Astrocyte of the spinal cord (primary cell): ENCODE results near the gene ELMO1.

ENCODE experiments used
- DNase-seq: peaks from one replicate; pipeline ENCODE4 v3.0.0; 2011; ENCODE audit warnings: low read depth, low spot score
- H3K4me3 ChIP-seq: 2 replicates; pipeline ENCODE4 v1.5.1; 2011; ENCODE audit warnings: low read depth, mild to moderate bottlenecking, low read length, moderate library complexity
- in situ Hi-C: cut with HindIII; loops from 2 replicates; pipeline ENCODE4 v1.10.0; 2017; ENCODE audit warnings: low sequenced_read_pairs
- TF ChIP-seq, protein P1 (sequence below): IDR thresholded peaks from 2 replicates; pipeline ENCODE4 v1.5.1; 2012; ENCODE audit warnings: low read depth, mild to moderate bottlenecking, low read length, inconsistent platforms

ELMO1 gene

GRCh38 chr7:37491919-37492694 lies 43.4 kb upstream of the ELMO1 start:
- TF ChIP-seq, protein P1, sequence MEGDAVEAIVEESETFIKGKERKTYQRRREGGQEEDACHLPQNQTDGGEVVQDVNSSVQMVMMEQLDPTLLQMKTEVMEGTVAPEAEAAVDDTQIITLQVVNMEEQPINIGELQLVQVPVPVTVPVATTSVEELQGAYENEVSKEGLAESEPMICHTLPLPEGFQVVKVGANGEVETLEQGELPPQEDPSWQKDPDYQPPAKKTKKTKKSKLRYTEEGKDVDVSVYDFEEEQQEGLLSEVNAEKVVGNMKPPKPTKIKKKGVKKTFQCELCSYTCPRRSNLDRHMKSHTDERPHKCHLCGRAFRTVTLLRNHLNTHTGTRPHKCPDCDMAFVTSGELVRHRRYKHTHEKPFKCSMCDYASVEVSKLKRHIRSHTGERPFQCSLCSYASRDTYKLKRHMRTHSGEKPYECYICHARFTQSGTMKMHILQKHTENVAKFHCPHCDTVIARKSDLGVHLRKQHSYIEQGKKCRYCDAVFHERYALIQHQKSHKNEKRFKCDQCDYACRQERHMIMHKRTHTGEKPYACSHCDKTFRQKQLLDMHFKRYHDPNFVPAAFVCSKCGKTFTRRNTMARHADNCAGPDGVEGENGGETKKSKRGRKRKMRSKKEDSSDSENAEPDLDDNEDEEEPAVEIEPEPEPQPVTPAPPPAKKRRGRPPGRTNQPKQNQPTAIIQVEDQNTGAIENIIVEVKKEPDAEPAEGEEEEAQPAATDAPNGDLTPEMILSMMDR, result no peak
- DNase-seq, result no peak
- in situ Hi-C loops, result no loop called here
- no peak overlapping the region for H3K4me3 ChIP-seq

DNA sequence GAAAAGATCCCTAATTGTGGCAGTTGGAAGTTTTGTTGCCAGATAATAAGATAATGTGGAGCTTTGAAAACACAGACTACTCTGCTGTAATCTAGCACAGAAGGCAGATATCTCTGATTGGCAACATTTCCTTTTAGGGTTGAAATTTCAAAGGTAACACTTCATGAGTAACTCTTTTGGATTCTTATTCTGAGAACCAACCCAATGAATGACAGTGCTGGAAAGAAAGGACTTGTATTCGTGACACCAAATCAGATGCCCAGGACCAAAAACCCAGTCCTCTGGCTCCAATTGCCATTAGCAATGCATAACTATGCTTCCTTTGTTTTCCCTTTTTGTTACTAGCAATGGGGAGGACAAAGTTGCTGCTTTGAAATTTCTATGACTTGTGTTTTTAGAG lies 41.0 kb upstream of the ELMO1 start:
- in situ Hi-C loops, result no loop called here
- no peak for DNase-seq
- TF ChIP-seq, protein P1, result no peak
- no peak overlapping the region for H3K4me3 ChIP-seq

GRCh38 chr7:37488163-37488764 lies 39.6 kb upstream of the ELMO1 start:
- DNase-seq, result peak; percentile 2
- in situ Hi-C loops, result no loop called here
- TF ChIP-seq, protein P1, result no peak
- H3K4me3 ChIP-seq, result no peak overlapping the region

DNA sequence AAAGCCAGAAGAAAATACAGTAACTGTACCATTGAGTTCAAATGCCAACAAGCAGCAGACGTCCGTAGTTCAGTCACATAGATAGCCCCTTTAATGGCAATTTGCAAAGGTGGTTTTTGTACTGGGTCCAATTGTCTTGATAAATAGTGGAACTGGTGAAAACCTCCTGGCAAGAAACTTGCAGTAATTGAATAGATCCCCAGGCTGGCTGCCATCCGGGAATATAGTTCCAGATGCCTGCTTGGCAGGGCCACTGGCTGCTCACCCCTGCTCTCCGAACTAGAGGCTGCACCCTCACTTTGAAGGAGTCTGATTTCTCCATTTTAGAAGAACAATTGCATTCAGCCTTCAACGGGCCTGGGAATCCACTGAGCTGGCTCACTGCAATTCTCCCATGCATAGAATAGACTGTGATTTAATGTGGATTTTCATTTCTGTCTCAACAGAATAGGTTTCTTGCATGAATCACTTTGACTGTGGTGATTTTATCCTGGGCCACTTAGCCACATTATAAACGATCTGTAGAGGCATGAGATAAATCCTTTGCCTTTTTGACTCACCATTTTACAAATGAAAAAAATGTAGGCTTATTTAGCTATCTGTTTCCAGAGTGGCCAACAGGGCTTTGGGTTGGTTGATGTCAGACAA lies 35.9 kb upstream of the ELMO1 start:
- no peak overlapping the region for H3K4me3 ChIP-seq
- DNase-seq, result no peak
- in situ Hi-C loops, result no loop called here
- TF ChIP-seq, protein P1, result no peak

GRCh38 chr7:37483627-37484026 lies 35.0 kb upstream of the ELMO1 start:
- TF ChIP-seq, protein P1, result no peak
- no peak for DNase-seq
- in situ Hi-C loops, result no loop called here
- no peak overlapping the region for H3K4me3 ChIP-seq

DNA sequence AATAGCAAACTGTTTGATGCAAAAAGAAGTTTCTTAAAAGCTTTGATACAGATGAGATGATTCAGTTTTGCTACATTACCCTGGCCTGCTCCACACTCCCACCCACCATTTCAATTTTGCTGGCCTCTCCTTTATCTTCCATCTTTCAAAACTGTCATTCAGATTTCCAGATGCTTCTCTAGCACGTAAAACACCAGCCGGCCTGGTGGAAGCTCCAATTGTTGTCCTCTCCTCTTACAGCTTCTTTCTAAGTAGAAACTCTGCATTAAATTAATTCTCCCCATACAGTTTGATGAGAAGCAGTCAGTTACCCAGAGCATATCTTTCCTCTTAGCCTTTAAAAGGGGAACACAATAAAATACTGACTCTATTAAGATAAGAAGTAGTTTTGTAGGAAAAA lies 34.3 kb upstream of the ELMO1 start:
- H3K4me3 ChIP-seq, result no peak overlapping the region
- TF ChIP-seq, protein P1, result no peak
- in situ Hi-C loops, result no loop called here

More for the DNA sequence above, 34.3 kb upstream of the ELMO1 start:
- no peak for DNase-seq
